ENCODE measurements around the gene ARHGAP29.

Gene ARHGAP29

GRCh38 chr1:94260635-94261387 is 23.4 kb upstream of the ARHGAP29 start:
- no peak overlapping the region for H3K9ac ChIP-seq
- no peaks in the 10 kb centered on the region for H3K27me3 ChIP-seq
- TF ChIP-seq Cebpa-rat (IDR thresholded peaks at IDR 0.05) = no peak
- H3K4me2 ChIP-seq = no peak overlapping the region
- H3K27ac ChIP-seq = no peak overlapping the region
- H4K20me1 ChIP-seq = no peaks in the 10 kb centered on the region
- no peaks in the 10 kb centered on the region for H3K9me3 ChIP-seq
- no peaks in the 10 kb centered on the region for H3K36me3 ChIP-seq
- no peak overlapping the region for H3K4me3 ChIP-seq
- H3K4me1 ChIP-seq = no peaks in the 10 kb centered on the region

- no peak overlapping the region for H3K4me3 ChIP-seq
- no peak overlapping the region for H3K4me2 ChIP-seq
- no peaks in the 10 kb centered on the region for H3K4me1 ChIP-seq
- H3K9ac ChIP-seq = no peak overlapping the region
- no peak overlapping the region for H3K27ac ChIP-seq
- no peaks in the 10 kb centered on the region for H3K36me3 ChIP-seq
- no peaks in the 10 kb centered on the region for H3K27me3 ChIP-seq
- TF ChIP-seq Cebpa-rat (IDR thresholded peaks at IDR 0.05) = no peak
- no peaks in the 10 kb centered on the region for H3K9me3 ChIP-seq
- no peaks in the 10 kb centered on the region for H4K20me1 ChIP-seq
These were observed 22.4 kb upstream of the ARHGAP29 start for GRCh38 chr1:94259635-94260289.

GRCh38 chr1:94258873-94259331 is 21.5 kb upstream of the ARHGAP29 start:
- TF ChIP-seq Cebpa-rat (IDR thresholded peaks at IDR 0.05) = no peak
- Histone ChIP-seq H3K27ac (no peak overlapping the region), H3K9me3 (no peaks in the 10 kb centered on the region), H3K36me3 (no peaks in the 10 kb centered on the region), H3K4me2 (no peak overlapping the region), H3K4me3 (no peak overlapping the region), H3K4me1 (no peaks in the 10 kb centered on the region), H4K20me1 (no peaks in the 10 kb centered on the region), H3K9ac (no peak overlapping the region), H3K27me3 (no peaks in the 10 kb centered on the region)

- H3K4me2 ChIP-seq = no peak overlapping the region
- H4K20me1 ChIP-seq = no peaks in the 10 kb centered on the region
- H3K27me3 ChIP-seq = no peaks in the 10 kb centered on the region
- H3K4me3 ChIP-seq = no peak overlapping the region
- H3K9ac ChIP-seq = no peak overlapping the region
- no peak overlapping the region for H3K27ac ChIP-seq
- TF ChIP-seq Cebpa-rat (IDR thresholded peaks at IDR 0.05) = no peak
- no peaks in the 10 kb centered on the region for H3K4me1 ChIP-seq
- H3K9me3 ChIP-seq = no peaks in the 10 kb centered on the region
- H3K36me3 ChIP-seq = no peaks in the 10 kb centered on the region
These were observed 20.1 kb upstream of the ARHGAP29 start for GRCh38 chr1:94257444-94257843.

- no peak overlapping the region for H3K9ac ChIP-seq
- no peaks in the 10 kb centered on the region for H3K27me3 ChIP-seq
- H3K4me3 ChIP-seq = no peak overlapping the region
- no peak for TF ChIP-seq Cebpa-rat (IDR thresholded peaks at IDR 0.05)
- no peaks in the 10 kb centered on the region for H3K4me1 ChIP-seq
- no peak overlapping the region for H3K4me2 ChIP-seq
- no peaks in the 10 kb centered on the region for H4K20me1 ChIP-seq
- H3K9me3 ChIP-seq = no peaks in the 10 kb centered on the region
- no peak overlapping the region for H3K27ac ChIP-seq
- H3K36me3 ChIP-seq = no peaks in the 10 kb centered on the region
These were observed 18.1 kb upstream of the ARHGAP29 start for GRCh38 chr1:94255476-94255875.

- H3K4me1 ChIP-seq = no peaks in the 10 kb centered on the region
- no peaks in the 10 kb centered on the region for H3K9me3 ChIP-seq
- no peak overlapping the region for H3K4me2 ChIP-seq
- no peak overlapping the region for H3K27ac ChIP-seq
- H3K9ac ChIP-seq = no peak overlapping the region
- H3K4me3 ChIP-seq = no peak overlapping the region
- H3K36me3 ChIP-seq = no peaks in the 10 kb centered on the region
- TF ChIP-seq Cebpa-rat (IDR thresholded peaks at IDR 0.05) = no peak
- H3K27me3 ChIP-seq = peaks cover 3% of the 10 kb centered on the region
- H4K20me1 ChIP-seq = no peaks in the 10 kb centered on the region
These were observed 16.9 kb upstream of the ARHGAP29 start for GRCh38 chr1:94254073-94254810.

GRCh38 chr1:94253456-94254017 is 16.2 kb upstream of the ARHGAP29 start:
- no peak overlapping the region for H3K27ac ChIP-seq
- no peak for TF ChIP-seq Cebpa-rat (IDR thresholded peaks at IDR 0.05)
- H3K4me1 ChIP-seq = no peaks in the 10 kb centered on the region
- no peaks in the 10 kb centered on the region for H3K9me3 ChIP-seq
- peaks cover 10% of the 10 kb centered on the region for H3K27me3 ChIP-seq
- H3K4me3 ChIP-seq = no peak overlapping the region
- no peaks in the 10 kb centered on the region for H4K20me1 ChIP-seq
- no peaks in the 10 kb centered on the region for H3K36me3 ChIP-seq
- H3K9ac ChIP-seq = no peak overlapping the region
- no peak overlapping the region for H3K4me2 ChIP-seq

- peaks cover 42% of the 10 kb centered on the region for H3K27me3 ChIP-seq
- H3K4me1 ChIP-seq = peaks cover 10% of the 10 kb centered on the region
- H3K27ac ChIP-seq = no peak overlapping the region
These were observed 13.0 kb upstream of the ARHGAP29 start for GRCh38 chr1:94250341-94250740.

GRCh38 chr1:94248956-94249688 is 11.7 kb upstream of the ARHGAP29 start:
- peaks cover 54% of the 10 kb centered on the region for H3K27me3 ChIP-seq
- TF ChIP-seq Cebpa-rat (IDR thresholded peaks at IDR 0.05) = no peak
- no peaks in the 10 kb centered on the region for H3K36me3 ChIP-seq
- no peak overlapping the region for H3K27ac ChIP-seq
- H3K4me1 ChIP-seq = peaks cover 10% of the 10 kb centered on the region
- no peak overlapping the region for H3K4me2 ChIP-seq
- no peak overlapping the region for H3K9ac ChIP-seq
- H4K20me1 ChIP-seq = peaks cover 11% of the 10 kb centered on the region; the same call in 1 of the 2 replicates
- 0 out of 2 replicates have a peak, but pooled peaks cover 7% of the 10 kb centered on the region for H3K9me3 ChIP-seq
- no peak overlapping the region for H3K4me3 ChIP-seq

More at GRCh38 chr1:94250341-94250740, 13.0 kb upstream of the ARHGAP29 start:
- no peak for TF ChIP-seq Cebpa-rat (IDR thresholded peaks at IDR 0.05)
- Histone ChIP-seq H3K9ac (no peak overlapping the region), H3K9me3 (0 out of 2 replicates have a peak, but pooled peaks cover 4% of the 10 kb centered on the region), H3K4me2 (no peak overlapping the region), H3K4me3 (no peak overlapping the region), H4K20me1 (peaks cover 11% of the 10 kb centered on the region; the same call in 1 of the 2 replicates), H3K36me3 (no peaks in the 10 kb centered on the region)
